Upper lobe of left lung (tissue), 6 donors: ENCODE measurements around the gene NAA80. TPM values are rescaled to one million over a fixed set of nuclear protein-coding genes. Genes with fewer than 3 reads are reported as not detected.

Source experiments
- ATAC-seq, 2 donors: fragments of 200-7000 bp; cut with Tn5 transposase; one replicate each; pipeline ENCODE4 v1.9.1; 2022; ENCODE audit warnings: mild to moderate bottlenecking in 2 of 2, moderate library complexity in 2 of 2; ENCODE audit not compliant: low FRiP score in 2 of 2
- DNase-seq, 2 donors: peaks; one replicate each; pipeline ENCODE4 v3.0.0-alpha.2; 2019 to 2020
- H3K27ac ChIP-seq, 4 donors: fragments of 200-600 bp; sonication (generic); one replicate each; pipeline ENCODE4 v1.5.1; 2016 to 2019
- H3K27me3 ChIP-seq, 4 donors: fragments of 200-600 bp; sonication (generic); one replicate each; pipeline ENCODE4 v1.5.1; 2017 to 2019
- H3K36me3 ChIP-seq, 4 donors: fragments of 200-600 bp; sonication (generic); one replicate each; pipeline ENCODE4 v1.5.1; 2016 to 2019
- H3K4me1 ChIP-seq, 4 donors: fragments of 200-600 bp; sonication (generic); one replicate each; pipeline ENCODE4 v1.5.1; 2018 to 2019
- H3K4me3 ChIP-seq, 4 donors: fragments of 200-600 bp; sonication (generic); one replicate each; pipeline ENCODE4 v1.5.1; 2017 to 2019; ENCODE audit warnings: mild to moderate bottlenecking in 2 of 4, moderate library complexity in 1 of 4
- H3K9me3 ChIP-seq, 4 donors: fragments of 200-600 bp; sonication (generic); one replicate each; pipeline ENCODE4 v1.5.1; 2018 to 2019
- EP300 ChIP-seq, 4 donors: sonication (generic); formaldehyde crosslinking; IDR thresholded peaks; one replicate each; pipeline ENCODE4 v1.5.1; 2017; ENCODE audit warnings: antibody characterized with exemption in 4 of 4, control low read depth in 2 of 4
- POLR2A ChIP-seq, 4 donors: fragments of 450-650 bp; IDR thresholded peaks; one replicate each; pipeline ENCODE4 v1.5.1; 2016 to 2017; ENCODE audit warnings: antibody characterized with exemption in 4 of 4, mild to moderate bottlenecking in 2 of 4
- POLR2AphosphoS5 ChIP-seq, 2 donors: sonication (generic); formaldehyde crosslinking; IDR thresholded peaks; one replicate each; pipeline ENCODE4 v1.5.1; 2017; ENCODE audit warnings: antibody characterized with exemption in 2 of 2
- WGBS, 2 donors: methylation state at CpG; one replicate each; pipeline ENCODE4 v1.1.5; 2017 to 2018; 5-methylcytosine and 5-hydroxymethylcytosine counted together
- total RNA-seq, 6 donors: library from RNA; depleted of rRNA in 4 of 6; stranded (reverse); fragments of >200 nt in 4 of 6; gene quantifications; one replicate each; pipeline versions ENCODE4 v1.1.0 to v1.2.1, GENCODE V29; 2016 to 2021
- TF ChIP-seq, protein P1 (sequence below), 6 experiments: fragments of 450-650 bp in 4 of 6; fragments of 200-600 bp in 2 of 6; sonication (generic) in 2 of 6; IDR thresholded peaks; one replicate each; pipeline ENCODE4 v1.5.1; 2016 to 2019; ENCODE audit warnings: antibody characterized with exemption in 6 of 6
- donor health status: DM: no; HTN: no; CAD: no; lungs with moderate emphysema.
- donor health status: DM: no; HTN: yes; CAD: no; lungs with severe emphysema.

Gene NAA80
- total RNA-seq, 6 donors from 2014 or later: 12.1 to 34.5 (median 15.1) TPM

DNA sequence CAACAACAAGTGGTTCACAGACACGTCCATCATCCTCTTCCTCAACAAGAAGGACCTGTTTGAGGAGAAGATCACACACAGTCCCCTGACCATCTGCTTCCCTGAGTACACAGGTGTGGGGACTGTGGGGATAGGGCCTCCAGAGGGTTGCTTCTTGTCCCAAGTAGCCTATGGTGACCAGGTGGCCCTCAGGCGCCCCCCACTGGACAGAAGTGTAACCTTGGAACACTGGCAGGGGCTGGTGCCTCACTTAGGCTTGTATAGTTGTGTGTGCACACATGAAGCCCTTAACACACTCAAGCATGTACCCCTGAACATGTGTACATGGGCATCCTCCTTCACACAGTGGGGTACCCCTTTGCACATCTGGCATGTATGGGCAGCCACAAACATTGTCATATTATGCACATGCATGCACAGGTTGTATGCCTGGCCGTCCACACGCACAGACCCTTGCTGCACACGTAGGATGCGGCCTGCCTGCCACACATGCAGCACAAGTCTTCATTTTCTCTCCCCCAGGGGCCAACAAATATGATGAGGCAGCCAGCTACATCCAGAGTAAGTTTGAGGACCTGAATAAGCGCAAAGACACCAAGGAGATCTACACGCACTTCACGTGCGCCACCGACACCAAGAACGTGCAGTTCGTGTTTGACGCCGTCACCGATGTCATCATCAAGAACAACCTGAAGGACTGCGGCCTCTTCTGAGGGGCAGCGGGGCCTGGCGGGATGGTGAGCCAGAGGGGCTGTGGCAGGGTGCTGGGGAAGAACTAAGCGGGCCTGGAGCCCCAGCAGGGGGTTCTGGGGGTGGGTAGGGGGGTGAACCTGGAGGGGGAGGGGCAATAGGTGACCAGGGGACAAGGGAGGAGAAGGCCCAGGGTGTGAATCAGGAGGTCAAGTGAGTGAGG is 42.0 kb downstream of the NAA80 start:
- no peak for ATAC-seq
- Histone ChIP-seq H3K27me3 (no peaks in the 10 kb centered on the region), H3K4me3 (no peak overlapping the region), H3K36me3 (peaks cover 19 to 69% (median 59%) of the 10 kb centered on the region in 4 donors), H3K4me1 (peaks cover 71 to 95% (median 91%) of the 10 kb centered on the region in 4 donors), H3K27ac (peak overlapping the region; percentile 94 to 98 (median 96)), H3K9me3 (peaks cover 0 to 7% (median 0%) of the 10 kb centered on the region in 4 donors)
- 89% methylated on average over 17 to 20 of the region's 20 CpGs for WGBS, 2 donors
- no peak for TF ChIP-seq POLR2AphosphoS5 (IDR thresholded peaks at IDR 0.05)
- TF ChIP-seq, protein P1, sequence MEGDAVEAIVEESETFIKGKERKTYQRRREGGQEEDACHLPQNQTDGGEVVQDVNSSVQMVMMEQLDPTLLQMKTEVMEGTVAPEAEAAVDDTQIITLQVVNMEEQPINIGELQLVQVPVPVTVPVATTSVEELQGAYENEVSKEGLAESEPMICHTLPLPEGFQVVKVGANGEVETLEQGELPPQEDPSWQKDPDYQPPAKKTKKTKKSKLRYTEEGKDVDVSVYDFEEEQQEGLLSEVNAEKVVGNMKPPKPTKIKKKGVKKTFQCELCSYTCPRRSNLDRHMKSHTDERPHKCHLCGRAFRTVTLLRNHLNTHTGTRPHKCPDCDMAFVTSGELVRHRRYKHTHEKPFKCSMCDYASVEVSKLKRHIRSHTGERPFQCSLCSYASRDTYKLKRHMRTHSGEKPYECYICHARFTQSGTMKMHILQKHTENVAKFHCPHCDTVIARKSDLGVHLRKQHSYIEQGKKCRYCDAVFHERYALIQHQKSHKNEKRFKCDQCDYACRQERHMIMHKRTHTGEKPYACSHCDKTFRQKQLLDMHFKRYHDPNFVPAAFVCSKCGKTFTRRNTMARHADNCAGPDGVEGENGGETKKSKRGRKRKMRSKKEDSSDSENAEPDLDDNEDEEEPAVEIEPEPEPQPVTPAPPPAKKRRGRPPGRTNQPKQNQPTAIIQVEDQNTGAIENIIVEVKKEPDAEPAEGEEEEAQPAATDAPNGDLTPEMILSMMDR (IDR thresholded peaks at IDR 0.05): peak in 5 of 6 experiments; percentile 30 to 51 (median 42)
- DNase-seq: no peak

DNA sequence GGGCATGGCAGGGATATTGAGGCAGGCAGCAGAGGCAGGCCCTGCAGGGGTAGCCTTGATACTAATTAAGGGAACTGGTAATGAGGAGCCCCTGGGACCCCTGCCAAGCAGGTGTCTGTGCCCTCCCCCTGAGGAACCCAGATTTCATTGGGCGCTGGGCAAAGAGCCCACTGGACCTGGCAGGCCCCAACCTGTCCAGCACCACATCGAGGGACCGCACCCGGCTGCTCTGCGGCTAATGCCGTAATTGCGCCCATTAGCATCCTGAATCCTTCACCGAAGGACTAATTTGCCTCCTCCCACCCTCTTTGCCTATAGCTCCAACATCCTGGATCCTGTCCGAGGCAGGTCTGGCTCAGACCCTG is 44.0 kb downstream of the NAA80 start:
- Histone ChIP-seq H3K36me3 (peaks cover 19 to 84% (median 66%) of the 10 kb centered on the region in 4 donors), H3K27me3 (no peaks in the 10 kb centered on the region), H3K4me3 (no peak overlapping the region), H3K4me1 (peaks cover 73 to 98% (median 94%) of the 10 kb centered on the region in 4 donors), H3K9me3 (peaks cover 0 to 7% (median 0%) of the 10 kb centered on the region in 4 donors), H3K27ac (peak overlapping the region; percentile 91 to 98 (median 95))
- ATAC-seq (no peak), DNase-seq (no peak)
- WGBS, 2 donors: 75 to 89% methylated on average over 9 of the region's 9 CpGs
- no peak for TF ChIP-seq POLR2AphosphoS5 (IDR thresholded peaks at IDR 0.05)
- TF ChIP-seq EP300 (IDR thresholded peaks at IDR 0.05): no peak
- TF ChIP-seq POLR2A (IDR thresholded peaks at IDR 0.05): no peak
- TF ChIP-seq, protein P1 (IDR thresholded peaks at IDR 0.05): no peak

DNA sequence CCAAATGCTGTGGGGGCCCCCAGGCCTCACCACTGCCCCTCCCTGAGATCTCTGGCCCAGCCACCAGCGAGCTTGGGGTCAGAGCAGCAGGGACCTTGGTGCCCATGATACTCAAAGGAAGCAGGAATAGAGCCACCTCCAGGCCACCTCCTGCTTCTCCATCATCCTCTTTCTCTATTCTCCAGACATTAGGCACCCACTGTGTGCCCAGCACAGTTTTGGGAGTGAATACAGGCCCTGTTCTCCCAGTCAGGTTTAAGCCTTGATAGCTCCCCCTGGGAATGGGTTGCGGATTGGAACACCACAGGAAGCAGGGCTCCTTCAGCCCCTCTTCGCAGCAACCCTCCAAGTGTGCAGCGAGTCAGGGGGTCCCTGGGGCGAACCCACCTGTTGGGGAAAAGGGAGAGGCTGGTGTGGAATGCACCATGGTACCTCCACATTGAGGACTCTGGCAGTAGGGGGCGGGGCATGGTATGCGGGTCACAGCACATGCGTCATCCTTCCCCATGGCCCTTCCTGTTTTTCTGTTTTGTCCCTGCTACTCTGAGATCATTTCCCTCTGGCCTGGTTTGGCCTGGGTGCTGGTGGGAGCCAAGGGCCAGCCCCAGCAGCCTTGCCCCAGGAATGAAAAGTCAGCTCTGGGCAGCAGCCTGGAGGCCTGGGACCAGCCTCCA is 44.5 kb downstream of the NAA80 start:
- Histone ChIP-seq H3K4me3 (no peak overlapping the region), H3K9me3 (peaks cover 0 to 7% (median 0%) of the 10 kb centered on the region in 4 donors), H3K27ac (peak overlapping the region; percentile 91 to 98 (median 95)), H3K36me3 (peaks cover 19 to 86% (median 66%) of the 10 kb centered on the region in 4 donors), H3K4me1 (peaks cover 77 to 99% (median 96%) of the 10 kb centered on the region in 4 donors), H3K27me3 (no peaks in the 10 kb centered on the region)
- peak; percentile 64 to 72 for ATAC-seq
- WGBS, 2 donors: 62 to 63% methylated on average over 7 to 8 of the region's 8 CpGs
- peak in 1 of 2 donors; percentile 86 for DNase-seq
- TF ChIP-seq POLR2AphosphoS5 (IDR thresholded peaks at IDR 0.05) (peak; percentile 84 to 92), EP300 (IDR thresholded peaks at IDR 0.05) (peak; percentile 35 to 93 (median 75)), POLR2A (IDR thresholded peaks at IDR 0.05) (peak in 1 of 4 donors; percentile 53)
- TF ChIP-seq, protein P1 (IDR thresholded peaks at IDR 0.05): no peak

DNA sequence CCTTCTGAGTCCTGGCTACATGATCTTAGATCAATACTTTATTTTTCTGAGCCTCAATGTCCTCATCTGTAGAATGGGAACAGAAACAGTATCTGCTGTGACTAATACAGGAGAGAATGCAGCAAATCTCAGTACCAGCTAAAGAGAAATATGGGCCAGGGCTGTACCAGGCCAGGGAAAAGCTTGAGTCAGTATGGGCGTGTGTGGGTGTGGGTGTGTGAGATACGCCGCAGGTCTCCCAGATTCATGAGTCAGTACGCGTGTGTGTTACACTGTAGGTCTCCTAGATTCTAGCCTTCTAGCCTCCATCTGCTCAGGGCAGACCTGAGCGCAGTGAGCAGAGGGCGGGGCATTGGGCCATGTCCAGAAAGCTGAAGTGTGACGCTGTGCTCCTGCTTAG is 48.0 kb downstream of the NAA80 start:
- Histone ChIP-seq H3K4me3 (no peak overlapping the region), H3K27ac (peak overlapping the region; percentile 91 to 98 (median 95)), H3K36me3 (peaks cover 6 to 66% (median 37%) of the 10 kb centered on the region in 4 donors), H3K27me3 (no peaks in the 10 kb centered on the region), H3K9me3 (no peaks in the 10 kb centered on the region), H3K4me1 (peaks cover 86 to 100% (median 99%) of the 10 kb centered on the region in 4 donors)
- 75 to 76% methylated on average over 8 of the region's 8 CpGs for WGBS, 2 donors
- DNase-seq (no peak), ATAC-seq (peak in 1 of 2 donors; percentile 37)
- TF ChIP-seq POLR2AphosphoS5 (IDR thresholded peaks at IDR 0.05) (no peak), POLR2A (IDR thresholded peaks at IDR 0.05) (no peak), EP300 (IDR thresholded peaks at IDR 0.05) (no peak)
- TF ChIP-seq, protein P1 (IDR thresholded peaks at IDR 0.05): no peak
